ENCODE results near the gene EPB42. TPM values are rescaled to one million over a fixed set of nuclear protein-coding genes. Genes with fewer than 3 reads are reported as not detected.

The EPB42 gene
- total and polyA plus RNA-seq, 2 experiments from 2014 or later: not detected

DNA sequence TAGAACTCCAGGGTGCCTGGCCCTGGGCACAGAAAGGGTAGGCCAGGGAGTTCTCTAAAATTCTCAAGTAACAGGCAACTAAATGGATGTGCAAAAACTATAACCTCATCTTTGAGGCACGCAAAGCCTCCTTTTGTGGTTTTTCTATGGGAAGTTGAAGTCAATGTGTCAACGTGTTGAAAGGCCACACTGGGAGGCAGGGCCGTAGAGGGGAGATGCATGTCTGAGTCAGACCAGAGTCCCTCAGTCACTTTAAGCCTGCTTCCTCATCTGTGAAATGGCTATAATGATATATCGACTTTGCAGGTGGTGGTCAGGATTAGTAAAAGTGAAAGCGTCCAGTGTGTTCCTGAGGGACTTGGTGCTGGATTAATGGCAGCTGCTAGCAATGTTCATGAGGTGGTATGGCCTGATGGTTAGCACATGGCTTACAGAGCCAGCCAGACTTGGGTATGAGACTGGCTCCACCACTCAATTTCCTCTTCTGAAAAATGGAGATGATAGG lies 28.9 kb upstream of the EPB42 start:
- no peak for TF ChIP-seq STAT1 (IDR thresholded peaks at IDR 0.05; ENCODE audit: unreplicated experiment)
- TF ChIP-seq, protein P1, sequence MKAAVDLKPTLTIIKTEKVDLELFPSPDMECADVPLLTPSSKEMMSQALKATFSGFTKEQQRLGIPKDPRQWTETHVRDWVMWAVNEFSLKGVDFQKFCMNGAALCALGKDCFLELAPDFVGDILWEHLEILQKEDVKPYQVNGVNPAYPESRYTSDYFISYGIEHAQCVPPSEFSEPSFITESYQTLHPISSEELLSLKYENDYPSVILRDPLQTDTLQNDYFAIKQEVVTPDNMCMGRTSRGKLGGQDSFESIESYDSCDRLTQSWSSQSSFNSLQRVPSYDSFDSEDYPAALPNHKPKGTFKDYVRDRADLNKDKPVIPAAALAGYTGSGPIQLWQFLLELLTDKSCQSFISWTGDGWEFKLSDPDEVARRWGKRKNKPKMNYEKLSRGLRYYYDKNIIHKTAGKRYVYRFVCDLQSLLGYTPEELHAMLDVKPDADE (IDR thresholded peaks at IDR 0.05): no peak
- TF ChIP-seq, protein P2, sequence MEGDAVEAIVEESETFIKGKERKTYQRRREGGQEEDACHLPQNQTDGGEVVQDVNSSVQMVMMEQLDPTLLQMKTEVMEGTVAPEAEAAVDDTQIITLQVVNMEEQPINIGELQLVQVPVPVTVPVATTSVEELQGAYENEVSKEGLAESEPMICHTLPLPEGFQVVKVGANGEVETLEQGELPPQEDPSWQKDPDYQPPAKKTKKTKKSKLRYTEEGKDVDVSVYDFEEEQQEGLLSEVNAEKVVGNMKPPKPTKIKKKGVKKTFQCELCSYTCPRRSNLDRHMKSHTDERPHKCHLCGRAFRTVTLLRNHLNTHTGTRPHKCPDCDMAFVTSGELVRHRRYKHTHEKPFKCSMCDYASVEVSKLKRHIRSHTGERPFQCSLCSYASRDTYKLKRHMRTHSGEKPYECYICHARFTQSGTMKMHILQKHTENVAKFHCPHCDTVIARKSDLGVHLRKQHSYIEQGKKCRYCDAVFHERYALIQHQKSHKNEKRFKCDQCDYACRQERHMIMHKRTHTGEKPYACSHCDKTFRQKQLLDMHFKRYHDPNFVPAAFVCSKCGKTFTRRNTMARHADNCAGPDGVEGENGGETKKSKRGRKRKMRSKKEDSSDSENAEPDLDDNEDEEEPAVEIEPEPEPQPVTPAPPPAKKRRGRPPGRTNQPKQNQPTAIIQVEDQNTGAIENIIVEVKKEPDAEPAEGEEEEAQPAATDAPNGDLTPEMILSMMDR (conservative IDR thresholded peaks at IDR 0.05; ENCODE audit: low read depth in 2 of 2): no peak
- TF ChIP-seq NANOG (IDR thresholded peaks at IDR 0.05; ENCODE audit: borderline replicate concordance): no peak
- TF ChIP-seq, protein P3, sequence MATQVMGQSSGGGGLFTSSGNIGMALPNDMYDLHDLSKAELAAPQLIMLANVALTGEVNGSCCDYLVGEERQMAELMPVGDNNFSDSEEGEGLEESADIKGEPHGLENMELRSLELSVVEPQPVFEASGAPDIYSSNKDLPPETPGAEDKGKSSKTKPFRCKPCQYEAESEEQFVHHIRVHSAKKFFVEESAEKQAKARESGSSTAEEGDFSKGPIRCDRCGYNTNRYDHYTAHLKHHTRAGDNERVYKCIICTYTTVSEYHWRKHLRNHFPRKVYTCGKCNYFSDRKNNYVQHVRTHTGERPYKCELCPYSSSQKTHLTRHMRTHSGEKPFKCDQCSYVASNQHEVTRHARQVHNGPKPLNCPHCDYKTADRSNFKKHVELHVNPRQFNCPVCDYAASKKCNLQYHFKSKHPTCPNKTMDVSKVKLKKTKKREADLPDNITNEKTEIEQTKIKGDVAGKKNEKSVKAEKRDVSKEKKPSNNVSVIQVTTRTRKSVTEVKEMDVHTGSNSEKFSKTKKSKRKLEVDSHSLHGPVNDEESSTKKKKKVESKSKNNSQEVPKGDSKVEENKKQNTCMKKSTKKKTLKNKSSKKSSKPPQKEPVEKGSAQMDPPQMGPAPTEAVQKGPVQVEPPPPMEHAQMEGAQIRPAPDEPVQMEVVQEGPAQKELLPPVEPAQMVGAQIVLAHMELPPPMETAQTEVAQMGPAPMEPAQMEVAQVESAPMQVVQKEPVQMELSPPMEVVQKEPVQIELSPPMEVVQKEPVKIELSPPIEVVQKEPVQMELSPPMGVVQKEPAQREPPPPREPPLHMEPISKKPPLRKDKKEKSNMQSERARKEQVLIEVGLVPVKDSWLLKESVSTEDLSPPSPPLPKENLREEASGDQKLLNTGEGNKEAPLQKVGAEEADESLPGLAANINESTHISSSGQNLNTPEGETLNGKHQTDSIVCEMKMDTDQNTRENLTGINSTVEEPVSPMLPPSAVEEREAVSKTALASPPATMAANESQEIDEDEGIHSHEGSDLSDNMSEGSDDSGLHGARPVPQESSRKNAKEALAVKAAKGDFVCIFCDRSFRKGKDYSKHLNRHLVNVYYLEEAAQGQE (IDR thresholded peaks at IDR 0.05; ENCODE audit: unreplicated experiment): no peak
- no peak for TF ChIP-seq ZNF331 (CRISPR knock-in tag; IDR thresholded peaks at IDR 0.05; ENCODE audit: low read depth)
- TF ChIP-seq, protein P4, sequence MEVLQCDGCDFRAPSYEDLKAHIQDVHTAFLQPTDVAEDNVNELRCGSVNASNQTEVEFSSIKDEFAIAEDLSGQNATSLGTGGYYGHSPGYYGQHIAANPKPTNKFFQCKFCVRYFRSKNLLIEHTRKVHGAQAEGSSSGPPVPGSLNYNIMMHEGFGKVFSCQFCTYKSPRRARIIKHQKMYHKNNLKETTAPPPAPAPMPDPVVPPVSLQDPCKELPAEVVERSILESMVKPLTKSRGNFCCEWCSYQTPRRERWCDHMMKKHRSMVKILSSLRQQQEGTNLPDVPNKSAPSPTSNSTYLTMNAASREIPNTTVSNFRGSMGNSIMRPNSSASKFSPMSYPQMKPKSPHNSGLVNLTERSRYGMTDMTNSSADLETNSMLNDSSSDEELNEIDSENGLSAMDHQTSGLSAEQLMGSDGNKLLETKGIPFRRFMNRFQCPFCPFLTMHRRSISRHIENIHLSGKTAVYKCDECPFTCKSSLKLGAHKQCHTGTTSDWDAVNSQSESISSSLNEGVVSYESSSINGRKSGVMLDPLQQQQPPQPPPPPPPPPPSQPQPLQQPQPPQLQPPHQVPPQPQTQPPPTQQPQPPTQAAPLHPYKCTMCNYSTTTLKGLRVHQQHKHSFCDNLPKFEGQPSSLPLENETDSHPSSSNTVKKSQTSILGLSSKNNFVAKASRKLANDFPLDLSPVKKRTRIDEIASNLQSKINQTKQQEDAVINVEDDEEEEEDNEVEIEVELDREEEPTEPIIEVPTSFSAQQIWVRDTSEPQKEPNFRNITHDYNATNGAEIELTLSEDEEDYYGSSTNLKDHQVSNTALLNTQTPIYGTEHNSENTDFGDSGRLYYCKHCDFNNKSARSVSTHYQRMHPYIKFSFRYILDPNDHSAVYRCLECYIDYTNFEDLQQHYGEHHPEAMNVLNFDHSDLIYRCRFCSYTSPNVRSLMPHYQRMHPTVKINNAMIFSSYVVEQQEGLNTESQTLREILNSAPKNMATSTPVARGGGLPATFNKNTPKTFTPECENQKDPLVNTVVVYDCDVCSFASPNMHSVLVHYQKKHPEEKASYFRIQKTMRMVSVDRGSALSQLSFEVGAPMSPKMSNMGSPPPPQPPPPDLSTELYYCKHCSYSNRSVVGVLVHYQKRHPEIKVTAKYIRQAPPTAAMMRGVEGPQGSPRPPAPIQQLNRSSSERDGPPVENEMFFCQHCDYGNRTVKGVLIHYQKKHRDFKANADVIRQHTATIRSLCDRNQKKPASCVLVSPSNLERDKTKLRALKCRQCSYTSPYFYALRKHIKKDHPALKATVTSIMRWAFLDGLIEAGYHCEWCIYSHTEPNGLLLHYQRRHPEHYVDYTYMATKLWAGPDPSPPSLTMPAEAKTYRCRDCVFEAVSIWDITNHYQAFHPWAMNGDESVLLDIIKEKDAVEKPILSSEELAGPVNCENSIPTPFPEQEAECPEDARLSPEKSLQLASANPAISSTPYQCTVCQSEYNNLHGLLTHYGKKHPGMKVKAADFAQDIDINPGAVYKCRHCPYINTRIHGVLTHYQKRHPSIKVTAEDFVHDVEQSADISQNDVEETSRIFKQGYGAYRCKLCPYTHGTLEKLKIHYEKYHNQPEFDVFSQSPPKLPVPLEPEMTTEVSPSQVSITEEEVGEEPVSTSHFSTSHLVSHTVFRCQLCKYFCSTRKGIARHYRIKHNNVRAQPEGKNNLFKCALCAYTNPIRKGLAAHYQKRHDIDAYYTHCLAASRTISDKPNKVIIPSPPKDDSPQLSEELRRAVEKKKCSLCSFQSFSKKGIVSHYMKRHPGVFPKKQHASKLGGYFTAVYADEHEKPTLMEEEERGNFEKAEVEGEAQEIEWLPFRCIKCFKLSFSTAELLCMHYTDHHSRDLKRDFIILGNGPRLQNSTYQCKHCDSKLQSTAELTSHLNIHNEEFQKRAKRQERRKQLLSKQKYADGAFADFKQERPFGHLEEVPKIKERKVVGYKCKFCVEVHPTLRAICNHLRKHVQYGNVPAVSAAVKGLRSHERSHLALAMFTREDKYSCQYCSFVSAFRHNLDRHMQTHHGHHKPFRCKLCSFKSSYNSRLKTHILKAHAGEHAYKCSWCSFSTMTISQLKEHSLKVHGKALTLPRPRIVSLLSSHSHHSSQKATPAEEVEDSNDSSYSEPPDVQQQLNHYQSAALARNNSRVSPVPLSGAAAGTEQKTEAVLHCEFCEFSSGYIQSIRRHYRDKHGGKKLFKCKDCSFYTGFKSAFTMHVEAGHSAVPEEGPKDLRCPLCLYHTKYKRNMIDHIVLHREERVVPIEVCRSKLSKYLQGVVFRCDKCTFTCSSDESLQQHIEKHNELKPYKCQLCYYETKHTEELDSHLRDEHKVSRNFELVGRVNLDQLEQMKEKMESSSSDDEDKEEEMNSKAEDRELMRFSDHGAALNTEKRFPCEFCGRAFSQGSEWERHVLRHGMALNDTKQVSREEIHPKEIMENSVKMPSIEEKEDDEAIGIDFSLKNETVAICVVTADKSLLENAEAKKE (CRISPR knock-in tag; IDR thresholded peaks at IDR 0.05): no peak
- no peak for TF ChIP-seq ZNF114 (CRISPR knock-in tag; IDR thresholded peaks at IDR 0.05)
- no peak for TF ChIP-seq EZH2phosphoT487 (IDR thresholded peaks at IDR 0.05; ENCODE audit: unreplicated experiment)
- no peak for TF ChIP-seq POLR2AphosphoS5 (IDR thresholded peaks at IDR 0.05; ENCODE audit: low read depth)
- no peak for TF ChIP-seq CREB1 (CRISPR knock-in tag; IDR thresholded peaks at IDR 0.05; ENCODE audit: low read depth)

More for the DNA sequence above, 28.9 kb upstream of the EPB42 start:
- ATAC-seq (no peak), DNase-seq (ENCODE audit: low spot score) (no peak)
- Histone ChIP-seq H3K27ac (ENCODE audit: low read depth) (no peak overlapping the region), H3K36me3 (ENCODE audit: insufficient read depth) (no peaks in the 10 kb centered on the region), H4K20me1 (replicated peaks; ENCODE audit: insufficient read depth) (no peaks in the 10 kb centered on the region), H3K9me2 (ENCODE audit: insufficient read depth) (0 out of 2 replicates have a peak, but pooled peaks cover 5% of the 10 kb centered on the region), H3K4me3 (no peak overlapping the region), H3K79me2 (replicated peaks; ENCODE audit: insufficient read depth) (no peaks in the 10 kb centered on the region), H3K4me1 (ENCODE audit: insufficient read depth) (no peaks in the 10 kb centered on the region), H3K4me2 (no peak overlapping the region), H3F3A (replicated peaks; ENCODE audit: low read depth) (no peaks in the 10 kb centered on the region), H3K27me3 (ENCODE audit: insufficient read depth) (no peaks in the 10 kb centered on the region), H2AFZ (0 out of 2 replicates have a peak overlapping the region, but pooled peaks have one; percentile 38)
- Mint-ChIP-seq H3K4me3 (no peak overlapping the region), H3K27me3 (ENCODE audit: insufficient read depth, low read depth, poor library complexity) (no peaks in the 10 kb centered on the region), H3K4me1 (0 out of 3 replicates have a peak, but pooled peaks cover 2% of the 10 kb centered on the region), H3K27ac (no peak overlapping the region), H3K9me3 (no peaks in the 10 kb centered on the region), H3K36me3 (ENCODE audit: low read depth) (no peaks in the 10 kb centered on the region)
